Astrocyte of the cerebellum (primary cell): ENCODE measurements around the gene RAMACL.
A peak's percentile ranks its signal among the peaks of the same experiment; 100 is the strongest.

Source experiments
- DNase-seq: peaks from one replicate; pipeline ENCODE4 v3.0.0-alpha.2; 2011; ENCODE audit warnings: low read depth
- H3K4me3 ChIP-seq: 2 replicates; pipeline ENCODE4 v1.5.1; 2011; ENCODE audit warnings: mild to moderate bottlenecking, low read depth, low read length, moderate library complexity
- in situ Hi-C: cut with HindIII; loops from 2 replicates; pipeline ENCODE4 v1.10.0; 2017; ENCODE audit warnings: low sequenced_read_pairs
- TF ChIP-seq, protein P1 (sequence below): IDR thresholded peaks from 2 replicates; pipeline ENCODE4 v1.5.1; 2012; ENCODE audit warnings: low read length, low read depth, moderate library complexity, mild to moderate bottlenecking; ENCODE audit errors: missing control alignments

The RAMACL gene

GRCh38 chr6:166563200-166563599, 23.3 kb downstream of the RAMACL start:
- no peak for DNase-seq
- TF ChIP-seq, protein P1, sequence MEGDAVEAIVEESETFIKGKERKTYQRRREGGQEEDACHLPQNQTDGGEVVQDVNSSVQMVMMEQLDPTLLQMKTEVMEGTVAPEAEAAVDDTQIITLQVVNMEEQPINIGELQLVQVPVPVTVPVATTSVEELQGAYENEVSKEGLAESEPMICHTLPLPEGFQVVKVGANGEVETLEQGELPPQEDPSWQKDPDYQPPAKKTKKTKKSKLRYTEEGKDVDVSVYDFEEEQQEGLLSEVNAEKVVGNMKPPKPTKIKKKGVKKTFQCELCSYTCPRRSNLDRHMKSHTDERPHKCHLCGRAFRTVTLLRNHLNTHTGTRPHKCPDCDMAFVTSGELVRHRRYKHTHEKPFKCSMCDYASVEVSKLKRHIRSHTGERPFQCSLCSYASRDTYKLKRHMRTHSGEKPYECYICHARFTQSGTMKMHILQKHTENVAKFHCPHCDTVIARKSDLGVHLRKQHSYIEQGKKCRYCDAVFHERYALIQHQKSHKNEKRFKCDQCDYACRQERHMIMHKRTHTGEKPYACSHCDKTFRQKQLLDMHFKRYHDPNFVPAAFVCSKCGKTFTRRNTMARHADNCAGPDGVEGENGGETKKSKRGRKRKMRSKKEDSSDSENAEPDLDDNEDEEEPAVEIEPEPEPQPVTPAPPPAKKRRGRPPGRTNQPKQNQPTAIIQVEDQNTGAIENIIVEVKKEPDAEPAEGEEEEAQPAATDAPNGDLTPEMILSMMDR: no peak
- H3K4me3 ChIP-seq: no peak overlapping the region

DNA sequence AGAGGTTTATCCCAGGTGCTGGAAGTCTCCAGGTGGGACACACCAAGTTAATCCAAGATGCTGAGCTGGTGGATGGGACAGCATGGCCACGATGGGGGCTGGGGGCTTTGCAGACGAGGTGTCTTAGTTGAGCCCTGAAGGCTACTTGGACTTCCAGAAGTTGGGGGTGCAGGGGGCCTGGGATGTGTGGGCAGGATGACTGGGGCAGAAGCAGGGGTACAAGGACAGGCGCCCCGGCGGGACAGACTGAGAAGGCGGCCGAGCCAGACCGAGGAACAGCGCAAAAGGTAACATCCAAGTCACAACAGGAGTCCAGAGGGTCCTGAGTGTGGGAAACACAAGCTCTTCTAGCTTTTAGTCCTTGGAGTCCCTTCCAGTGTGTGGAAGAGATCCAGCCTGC, 23.8 kb downstream of the RAMACL start:
- in situ Hi-C loops: no loop called here
- H3K4me3 ChIP-seq: no peak overlapping the region
- DNase-seq: no peak
- TF ChIP-seq, protein P1: no peak

More at GRCh38 chr6:166563200-166563599, 23.3 kb downstream of the RAMACL start:
- in situ Hi-C loops: no loop called here

GRCh38 chr6:166561771-166562359, 24.6 kb downstream of the RAMACL start:
- no peak for DNase-seq
- TF ChIP-seq, protein P1: no peak
- in situ Hi-C loops: no loop called here
- no peak overlapping the region for H3K4me3 ChIP-seq

GRCh38 chr6:166560222-166560621, 26.3 kb downstream of the RAMACL start:
- no peak overlapping the region for H3K4me3 ChIP-seq

GRCh38 chr6:166559662-166560061, 26.8 kb downstream of the RAMACL start:
- no peak for DNase-seq
- H3K4me3 ChIP-seq: no peak overlapping the region
- TF ChIP-seq, protein P1: no peak
- in situ Hi-C loops: no loop called here

More at GRCh38 chr6:166560222-166560621, 26.3 kb downstream of the RAMACL start:
- no peak for DNase-seq
- TF ChIP-seq, protein P1: no peak
- in situ Hi-C loops: no loop called here

DNA sequence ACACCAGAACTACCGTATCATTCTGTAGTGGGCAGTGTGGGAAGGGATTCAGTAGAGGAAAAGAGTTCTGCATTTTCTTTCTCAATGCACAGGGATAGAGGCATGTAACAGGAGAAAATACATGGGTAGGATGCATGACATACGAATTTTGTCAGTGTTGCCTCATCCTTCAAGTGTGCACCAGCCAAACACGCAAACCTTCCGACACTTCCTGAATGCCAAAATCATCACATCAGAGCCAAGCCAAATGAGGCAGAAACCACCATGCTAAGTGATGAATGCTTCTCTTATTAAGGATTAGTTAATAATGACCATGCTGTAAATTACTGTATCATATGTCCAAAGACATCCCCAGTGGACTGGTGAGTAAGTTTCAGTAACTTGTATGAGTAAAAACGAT, 27.3 kb downstream of the RAMACL start:
- TF ChIP-seq, protein P1: no peak
- in situ Hi-C loops: no loop called here
- peak; percentile 46 for DNase-seq
- no peak overlapping the region for H3K4me3 ChIP-seq
